Measurements from ENCODE around the gene ZNF205. TPM values are rescaled to one million over a fixed set of nuclear protein-coding genes. Genes with fewer than 3 reads are reported as not detected.
A peak's percentile ranks its signal among the peaks of the same experiment; 100 is the strongest.

Gene ZNF205
- total RNA-seq, 2 donors from 2014 or later = 15.4 to 18.3 TPM

GRCh38 chr16:3142770-3143169, 30.4 kb downstream of the ZNF205 start:
- no peak for TF ChIP-seq CTCF (conservative IDR thresholded peaks at IDR 0.05)
- H3K9me3 ChIP-seq (ENCODE audit: control insufficient read depth, low read length) = no peaks in the 10 kb centered on the region
- no peak overlapping the region for H3K4me3 ChIP-seq (ENCODE audit: low read length)
- H3K36me3 ChIP-seq (ENCODE audit: control insufficient read depth, insufficient read depth, low read length) = no peaks in the 10 kb centered on the region
- DNase-seq = no peak
- H3K27ac ChIP-seq (ENCODE audit: low read depth, low read length) = no peak overlapping the region
- no peak overlapping the region for H3K27ac Mint-ChIP-seq
- no peaks in the 10 kb centered on the region for H3K4me1 Mint-ChIP-seq
- H3K36me3 Mint-ChIP-seq (ENCODE audit: low read depth) = peaks cover 14% of the 10 kb centered on the region
- no peak overlapping the region for H3K9ac ChIP-seq (ENCODE audit: extremely low read depth, low read length, poor library complexity, severe bottlenecking)
- no peak overlapping the region for H3K4me3 Mint-ChIP-seq
- no peaks in the 10 kb centered on the region for H3K9me3 Mint-ChIP-seq
- peaks cover 5% of the 10 kb centered on the region for H3K27me3 ChIP-seq (ENCODE audit: control insufficient read depth, insufficient read depth, low read length, poor library complexity, severe bottlenecking)
- 94 to 99% methylated on average over 8 to 13 of the region's 13 CpGs for WGBS, 2 experiments (ENCODE audit: insufficient coverage in 1 of 2, insufficient read length in 1 of 2)
- H3K4me1 ChIP-seq (ENCODE audit: control insufficient read depth, insufficient read depth, low read length) = no peaks in the 10 kb centered on the region
- H3K27me3 Mint-ChIP-seq (ENCODE audit: insufficient read depth) = peaks cover 11% of the 10 kb centered on the region

- 95 to 98% methylated on average over 11 of the region's 11 CpGs for WGBS, 2 experiments (ENCODE audit: insufficient coverage in 1 of 2, insufficient read length in 1 of 2)
- no peaks in the 10 kb centered on the region for H3K9me3 Mint-ChIP-seq
- no peak for TF ChIP-seq CTCF (conservative IDR thresholded peaks at IDR 0.05)
- Histone ChIP-seq H3K27ac (ENCODE audit: low read depth, low read length) (no peak overlapping the region), H3K9ac (ENCODE audit: extremely low read depth, low read length, poor library complexity, severe bottlenecking) (no peak overlapping the region), H3K36me3 (ENCODE audit: control insufficient read depth, insufficient read depth, low read length) (no peaks in the 10 kb centered on the region), H3K27me3 (ENCODE audit: control insufficient read depth, insufficient read depth, low read length, poor library complexity, severe bottlenecking) (peaks cover 9% of the 10 kb centered on the region), H3K9me3 (ENCODE audit: control insufficient read depth, low read length) (no peaks in the 10 kb centered on the region), H3K4me1 (ENCODE audit: control insufficient read depth, insufficient read depth, low read length) (no peaks in the 10 kb centered on the region), H3K4me3 (ENCODE audit: low read length) (no peak overlapping the region)
- DNase-seq = no peak
- no peaks in the 10 kb centered on the region for H3K4me1 Mint-ChIP-seq
- H3K27me3 Mint-ChIP-seq (ENCODE audit: insufficient read depth) = peaks cover 12% of the 10 kb centered on the region
- H3K36me3 Mint-ChIP-seq (ENCODE audit: low read depth) = peaks cover 14% of the 10 kb centered on the region
- peak overlapping the region; percentile 35 for H3K27ac Mint-ChIP-seq
- H3K4me3 Mint-ChIP-seq = no peak overlapping the region
These were observed 30.8 kb downstream of the ZNF205 start for GRCh38 chr16:3143189-3143588.

GRCh38 chr16:3143598-3144320, 31.4 kb downstream of the ZNF205 start:
- Histone ChIP-seq H3K9ac (ENCODE audit: extremely low read depth, low read length, poor library complexity, severe bottlenecking) (no peak overlapping the region), H3K4me1 (ENCODE audit: control insufficient read depth, insufficient read depth, low read length) (no peaks in the 10 kb centered on the region), H3K36me3 (ENCODE audit: control insufficient read depth, insufficient read depth, low read length) (no peaks in the 10 kb centered on the region), H3K9me3 (ENCODE audit: control insufficient read depth, low read length) (no peaks in the 10 kb centered on the region), H3K27me3 (ENCODE audit: control insufficient read depth, insufficient read depth, low read length, poor library complexity, severe bottlenecking) (peaks cover 15% of the 10 kb centered on the region), H3K27ac (ENCODE audit: low read depth, low read length) (no peak overlapping the region), H3K4me3 (ENCODE audit: low read length) (no peak overlapping the region)
- Mint-ChIP-seq H3K4me3 (no peak overlapping the region), H3K9me3 (no peaks in the 10 kb centered on the region), H3K36me3 (ENCODE audit: low read depth) (peaks cover 14% of the 10 kb centered on the region), H3K27me3 (ENCODE audit: insufficient read depth) (peaks cover 14% of the 10 kb centered on the region), H3K4me1 (no peaks in the 10 kb centered on the region), H3K27ac (peak overlapping the region; percentile 35)
- 93 to 97% methylated on average over 17 to 23 of the region's 23 CpGs for WGBS, 2 experiments (ENCODE audit: insufficient coverage in 1 of 2, insufficient read length in 1 of 2)
- no peak for TF ChIP-seq CTCF (conservative IDR thresholded peaks at IDR 0.05)
- no peak for DNase-seq

All from endodermal cell (in vitro differentiated cells).